ENCODE data around the gene SMCO4.

- TF ChIP-seq CTCF (IDR thresholded peaks at IDR 0.05 in 4 of 5, conservative IDR thresholded peaks at IDR 0.05 in 1 of 5) (no peak), POLR2A (IDR thresholded peaks at IDR 0.05) (no peak)
Observed at GRCh38 chr11:93498161-93498560, 45.0 kb downstream of the SMCO4 start.
